H1 (cell line): Measurements from ENCODE around the gene PECR. TPM values are rescaled to one million over a fixed set of nuclear protein-coding genes. Genes with fewer than 3 reads are reported as not detected.

Experiments
- SAP30 ChIP-seq: fragments of 300-600 bp; sonication (generic); IDR thresholded peaks from 2 replicates; pipeline ENCODE4 v1.7.1; 2012; ENCODE audit warnings: low read length, moderate library complexity, mild to moderate bottlenecking, inconsistent platforms; ENCODE audit not compliant: insufficient read depth, insufficient replicate concordance
- TAF1 ChIP-seq: IDR thresholded peaks from 2 replicates; pipeline ENCODE4 v1.6.1; 2011; ENCODE audit warnings: mild to moderate bottlenecking, low read depth, low read length
- polyA plus RNA-seq, 7 experiments: library from polyadenylated mRNA; depleted of rRNA in 3 of 7; stranded (reverse) in 5 of 7; unstranded in 2 of 7; fragments of >200 nt in 5 of 7; fragments of 200-250 nt in 2 of 7; gene quantifications; 1 replicate in 5 of 7; 2 replicates in 1 of 7; 4 replicates in 1 of 7; pipeline versions ENCODE4 v1.2.1 to v1.2.3, GENCODE V29; 2011 to 2013; ENCODE audit warnings: missing spikeins in 2 of 7, mixed read lengths in 2 of 7
- total RNA-seq: library from RNA; stranded (reverse); fragmentation: NEBNext Ultra II Directional; extraction: Animal tissue kit (Norgen Biotek cat#: 25700); gene quantifications from 2 replicates; pipeline ENCODE4 v1.2.1, GENCODE V29; 2021

The PECR gene
- total and polyA plus RNA-seq, 2 of the 8 experiments (the other 6 are each of a cell fraction or from before 2014, with no cell fraction given): 15.9 to 19.2 TPM

GRCh38 chr2:216049452-216049851 lies 32.2 kb downstream of the PECR start (continued):
- no peak for TF ChIP-seq TAF1
- TF ChIP-seq SAP30: no peak
